GM12878 (cell line): Measurements from ENCODE around the gene RARB. TPM values are rescaled to one million over a fixed set of nuclear protein-coding genes. Genes with fewer than 3 reads are reported as not detected.

ENCODE experiments used
- CTCF ChIP-seq, 3 experiments: IDR thresholded peaks in 2 of 3; conservative IDR thresholded peaks in 1 of 3; 2 replicates each; pipeline ENCODE4 v1.5.1; 2011; ENCODE audit warnings: low read depth in 3 of 3, low read length in 3 of 3, mild to moderate bottlenecking in 3 of 3, control low read depth in 2 of 3, moderate library complexity in 2 of 3, inconsistent platforms in 1 of 3, mixed read lengths in 1 of 3; ENCODE audit not compliant: control insufficient read depth in 2 of 3, insufficient read depth in 1 of 3; ENCODE audit errors: extremely low read depth in 1 of 3
- polyA plus RNA-seq, 11 experiments: library from polyadenylated mRNA; depleted of rRNA in 4 of 11; unstranded in 6 of 11; stranded (reverse) in 5 of 11; fragments of >200 nt; fragmentation: Nextera tagmentation in 4 of 11; fragmentation: Illumina TruSeq in 1 of 11; extraction: Ambion mirVana in 4 of 11; extraction: Trizol in 1 of 11; gene quantifications; 1 replicate in 1 of 11; 2 replicates in 10 of 11; pipeline versions ENCODE4 v1.2.1 to v1.2.3, GENCODE V29; 2011 to 2016; ENCODE audit warnings: inconsistent platforms in 2 of 11, missing spikeins in 2 of 11, low read depth in 1 of 11
- small RNA-seq: library from RNA; depleted of rRNA; stranded (forward); fragments of <200 nt; gene quantifications from one replicate; pipeline ENCODE3, GENCODE V24; 2014
- total RNA-seq, 4 experiments: library from RNA; depleted of rRNA in 3 of 4; stranded (reverse); fragments of >200 nt in 3 of 4; fragmentation: Illumina TruSeq in 1 of 4; extraction: Trizol in 1 of 4; gene quantifications; 2 replicates each; pipeline versions ENCODE4 v1.2.1 to v1.2.3, GENCODE V29; 2013 to 2021

Gene RARB
- total and polyA plus RNA-seq, 10 of the 15 experiments (the other 5 are each of a cell fraction or from before 2014, with no cell fraction given) = 0.05 to 0.06 TPM; not detected in 8

DNA sequence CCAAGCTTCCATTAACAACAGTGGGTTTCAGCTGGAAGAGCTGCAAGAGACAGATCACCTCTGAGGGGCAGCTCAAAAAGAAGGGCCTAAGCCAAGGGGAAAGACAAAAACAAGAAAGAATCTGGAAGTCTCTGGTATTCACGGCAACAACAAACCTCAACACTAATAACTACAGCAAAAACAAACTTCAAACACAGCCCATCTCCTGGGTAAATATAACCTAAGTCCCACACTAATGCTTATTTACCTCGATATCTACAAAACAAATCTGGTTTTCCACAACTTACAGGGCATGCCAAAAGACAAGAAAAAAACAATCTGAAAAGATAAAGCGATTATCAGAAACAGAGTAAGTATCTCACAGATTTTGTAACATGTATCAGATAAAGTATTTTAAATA is 207.0 kb downstream of the RARB start (continued):
- TF ChIP-seq CTCF (IDR thresholded peaks at IDR 0.05 in 2 of 3, conservative IDR thresholded peaks at IDR 0.05 in 1 of 3; ENCODE audit: control insufficient read depth in 2 of 3, extremely low read depth in 1 of 3, insufficient read depth in 1 of 3, low read depth in 3 of 3, low read length in 3 of 3) = no peak

Small RNAs within 50 kb of the gene (small RNA-seq; reads per million reads assigned to genes)
- gene RF01161 = not detected
- not detected for gene RF02271

Other genes starting within 250 kb of the RARB start
- 89.9 and 113 TPM in 2 replicates for gene TOP2B, start 236.6 kb downstream of the RARB start, total RNA-seq (2014; rRNA removed)
- gene TOP2B, start 236.6 kb downstream of the RARB start, total RNA-seq (2014; rRNA removed; fragmentation: Illumina TruSeq; extraction: Trizol) = 130 and 138 TPM in 2 replicates
- gene TOP2B, start 236.6 kb downstream of the RARB start, total RNA-seq (2021) = 111 and 116 TPM in 2 replicates
- 119 and 187 TPM in 2 replicates for gene TOP2B, start 236.6 kb downstream of the RARB start, polyA plus RNA-seq (2011; rRNA removed)
- gene TOP2B, start 236.6 kb downstream of the RARB start, polyA plus RNA-seq (2014; fragmentation: Illumina TruSeq; extraction: Trizol) = 134 and 183 TPM in 2 replicates
- gene TOP2B, start 236.6 kb downstream of the RARB start, polyA plus RNA-seq (2014; fragmentation: Nextera tagmentation; extraction: Ambion mirVana) = 10 to 100 TPM; 34.2 to 57.5 TPM
- 68.2 and 76.8 TPM in 2 replicates for gene TOP2B, start 236.6 kb downstream of the RARB start, polyA plus RNA-seq (2014; rRNA removed)
- gene TOP2B, start 236.6 kb downstream of the RARB start, polyA plus RNA-seq (2016; fragmentation: Nextera tagmentation; extraction: Ambion mirVana) = 10 to 100 TPM; 28.6 to 69.9 TPM